Measurements from ENCODE around the gene LRRC8E.

DNA sequence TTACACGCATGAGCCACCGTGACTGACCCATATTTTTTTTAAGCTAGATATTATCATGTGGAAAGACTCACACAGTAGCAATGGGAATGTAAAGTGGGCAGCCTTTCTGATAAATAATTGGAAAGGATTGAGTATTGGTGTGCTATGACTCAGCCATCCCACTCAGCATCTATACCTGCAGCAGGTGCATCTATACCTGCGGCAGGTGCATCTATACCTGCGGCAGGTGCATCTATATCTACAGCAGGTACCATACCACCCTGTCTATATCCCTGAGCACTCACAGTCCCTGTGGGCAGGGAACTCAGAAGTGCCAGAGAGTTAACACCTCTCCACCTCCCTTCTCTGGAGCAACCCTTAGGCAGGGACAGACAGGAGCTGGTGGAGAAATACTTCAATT is 5.2 kb upstream of the LRRC8E start:
- TF ChIP-seq, protein P1, sequence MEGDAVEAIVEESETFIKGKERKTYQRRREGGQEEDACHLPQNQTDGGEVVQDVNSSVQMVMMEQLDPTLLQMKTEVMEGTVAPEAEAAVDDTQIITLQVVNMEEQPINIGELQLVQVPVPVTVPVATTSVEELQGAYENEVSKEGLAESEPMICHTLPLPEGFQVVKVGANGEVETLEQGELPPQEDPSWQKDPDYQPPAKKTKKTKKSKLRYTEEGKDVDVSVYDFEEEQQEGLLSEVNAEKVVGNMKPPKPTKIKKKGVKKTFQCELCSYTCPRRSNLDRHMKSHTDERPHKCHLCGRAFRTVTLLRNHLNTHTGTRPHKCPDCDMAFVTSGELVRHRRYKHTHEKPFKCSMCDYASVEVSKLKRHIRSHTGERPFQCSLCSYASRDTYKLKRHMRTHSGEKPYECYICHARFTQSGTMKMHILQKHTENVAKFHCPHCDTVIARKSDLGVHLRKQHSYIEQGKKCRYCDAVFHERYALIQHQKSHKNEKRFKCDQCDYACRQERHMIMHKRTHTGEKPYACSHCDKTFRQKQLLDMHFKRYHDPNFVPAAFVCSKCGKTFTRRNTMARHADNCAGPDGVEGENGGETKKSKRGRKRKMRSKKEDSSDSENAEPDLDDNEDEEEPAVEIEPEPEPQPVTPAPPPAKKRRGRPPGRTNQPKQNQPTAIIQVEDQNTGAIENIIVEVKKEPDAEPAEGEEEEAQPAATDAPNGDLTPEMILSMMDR (conservative IDR thresholded peaks at IDR 0.05; ENCODE audit: low read length), result no peak
- TF ChIP-seq EZH2phosphoT487 (IDR thresholded peaks at IDR 0.05; ENCODE audit: borderline replicate concordance), result no peak
